ENCODE data around the gene TBC1D9B. TPM values are rescaled to one million over a fixed set of nuclear protein-coding genes. Genes with fewer than 3 reads are reported as not detected.

TBC1D9B gene
- total and polyA plus RNA-seq, 2 of the 13 experiments (the other 11 are each of a cell fraction or from before 2014, with no cell fraction given): 35.0 to 50.0 TPM

- TF ChIP-seq, protein P1, sequence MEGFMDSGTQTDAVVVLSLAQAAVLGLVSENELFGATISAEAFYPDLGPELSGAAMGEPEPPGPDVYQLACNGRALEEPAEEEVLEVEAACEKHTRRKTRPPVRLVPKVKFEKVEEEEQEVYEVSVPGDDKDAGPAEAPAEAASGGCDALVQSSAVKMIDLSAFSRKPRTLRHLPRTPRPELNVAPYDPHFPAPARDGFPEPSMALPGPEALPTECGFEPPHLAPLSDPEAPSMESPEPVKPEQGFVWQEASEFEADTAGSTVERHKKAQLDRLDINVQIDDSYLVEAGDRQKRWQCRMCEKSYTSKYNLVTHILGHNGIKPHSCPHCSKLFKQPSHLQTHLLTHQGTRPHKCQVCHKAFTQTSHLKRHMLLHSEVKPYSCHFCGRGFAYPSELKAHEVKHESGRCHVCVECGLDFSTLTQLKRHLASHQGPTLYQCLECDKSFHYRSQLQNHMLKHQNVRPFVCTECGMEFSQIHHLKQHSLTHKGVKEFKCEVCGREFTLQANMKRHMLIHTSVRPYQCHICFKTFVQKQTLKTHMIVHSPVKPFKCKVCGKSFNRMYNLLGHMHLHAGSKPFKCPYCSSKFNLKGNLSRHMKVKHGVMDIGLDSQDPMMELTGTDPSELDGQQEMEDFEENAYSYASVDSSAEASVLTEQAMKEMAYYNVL (CRISPR knock-in tag; IDR thresholded peaks at IDR 0.05; ENCODE audit: borderline replicate concordance): no peak
- TF ChIP-seq ZNF670 (CRISPR knock-in tag; IDR thresholded peaks at IDR 0.05; ENCODE audit: borderline replicate concordance): no peak
- no peak for TF ChIP-seq GZF1 (CRISPR knock-in tag; IDR thresholded peaks at IDR 0.05)
- TF ChIP-seq JUNB (CRISPR knock-in tag; IDR thresholded peaks at IDR 0.05; ENCODE audit: borderline replicate concordance): no peak
- no peak for TF ChIP-seq PHF5A (CRISPR knock-in tag; IDR thresholded peaks at IDR 0.05; ENCODE audit: low read depth, unreplicated experiment)
- TF ChIP-seq HES4 (CRISPR knock-in tag; IDR thresholded peaks at IDR 0.05; ENCODE audit: borderline replicate concordance): no peak
- TF ChIP-seq NR2F2 (IDR thresholded peaks at IDR 0.05; ENCODE audit: borderline replicate concordance, low read depth): no peak
- TF ChIP-seq MATR3 (CRISPR knock-in tag; IDR thresholded peaks at IDR 0.05): no peak
- TF ChIP-seq, protein P2, sequence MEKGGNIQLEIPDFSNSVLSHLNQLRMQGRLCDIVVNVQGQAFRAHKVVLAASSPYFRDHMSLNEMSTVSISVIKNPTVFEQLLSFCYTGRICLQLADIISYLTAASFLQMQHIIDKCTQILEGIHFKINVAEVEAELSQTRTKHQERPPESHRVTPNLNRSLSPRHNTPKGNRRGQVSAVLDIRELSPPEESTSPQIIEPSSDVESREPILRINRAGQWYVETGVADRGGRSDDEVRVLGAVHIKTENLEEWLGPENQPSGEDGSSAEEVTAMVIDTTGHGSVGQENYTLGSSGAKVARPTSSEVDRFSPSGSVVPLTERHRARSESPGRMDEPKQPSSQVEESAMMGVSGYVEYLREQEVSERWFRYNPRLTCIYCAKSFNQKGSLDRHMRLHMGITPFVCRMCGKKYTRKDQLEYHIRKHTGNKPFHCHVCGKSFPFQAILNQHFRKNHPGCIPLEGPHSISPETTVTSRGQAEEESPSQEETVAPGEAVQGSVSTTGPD (CRISPR knock-in tag; IDR thresholded peaks at IDR 0.05): no peak
- TF ChIP-seq, protein P3, sequence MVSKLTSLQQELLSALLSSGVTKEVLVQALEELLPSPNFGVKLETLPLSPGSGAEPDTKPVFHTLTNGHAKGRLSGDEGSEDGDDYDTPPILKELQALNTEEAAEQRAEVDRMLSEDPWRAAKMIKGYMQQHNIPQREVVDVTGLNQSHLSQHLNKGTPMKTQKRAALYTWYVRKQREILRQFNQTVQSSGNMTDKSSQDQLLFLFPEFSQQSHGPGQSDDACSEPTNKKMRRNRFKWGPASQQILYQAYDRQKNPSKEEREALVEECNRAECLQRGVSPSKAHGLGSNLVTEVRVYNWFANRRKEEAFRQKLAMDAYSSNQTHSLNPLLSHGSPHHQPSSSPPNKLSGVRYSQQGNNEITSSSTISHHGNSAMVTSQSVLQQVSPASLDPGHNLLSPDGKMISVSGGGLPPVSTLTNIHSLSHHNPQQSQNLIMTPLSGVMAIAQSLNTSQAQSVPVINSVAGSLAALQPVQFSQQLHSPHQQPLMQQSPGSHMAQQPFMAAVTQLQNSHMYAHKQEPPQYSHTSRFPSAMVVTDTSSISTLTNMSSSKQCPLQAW (CRISPR knock-in tag; IDR thresholded peaks at IDR 0.05): no peak
- no peak for TF ChIP-seq ZNF513 (CRISPR knock-in tag; conservative IDR thresholded peaks at IDR 0.05)
- no peak for TF ChIP-seq ZBTB42 (CRISPR knock-in tag; IDR thresholded peaks at IDR 0.05)
- TF ChIP-seq, protein P4, sequence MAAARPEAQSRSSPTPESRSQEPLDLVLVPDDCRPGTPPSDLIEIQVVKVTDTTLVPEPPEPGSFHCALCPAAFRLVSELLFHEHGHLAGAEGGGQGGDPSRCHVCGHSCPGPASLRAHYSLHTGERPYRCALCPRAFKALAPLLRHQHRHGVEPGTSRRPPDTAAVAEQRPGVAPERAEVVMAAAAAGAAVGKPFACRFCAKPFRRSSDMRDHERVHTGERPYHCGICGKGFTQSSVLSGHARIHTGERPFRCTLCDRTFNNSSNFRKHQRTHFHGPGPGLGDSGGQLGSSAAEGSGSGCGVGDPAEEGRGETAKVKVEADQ (CRISPR knock-in tag; IDR thresholded peaks at IDR 0.05; ENCODE audit: borderline replicate concordance): no peak
- no peak for TF ChIP-seq ZNF563 (CRISPR knock-in tag; IDR thresholded peaks at IDR 0.05)
- TF ChIP-seq, protein P5, sequence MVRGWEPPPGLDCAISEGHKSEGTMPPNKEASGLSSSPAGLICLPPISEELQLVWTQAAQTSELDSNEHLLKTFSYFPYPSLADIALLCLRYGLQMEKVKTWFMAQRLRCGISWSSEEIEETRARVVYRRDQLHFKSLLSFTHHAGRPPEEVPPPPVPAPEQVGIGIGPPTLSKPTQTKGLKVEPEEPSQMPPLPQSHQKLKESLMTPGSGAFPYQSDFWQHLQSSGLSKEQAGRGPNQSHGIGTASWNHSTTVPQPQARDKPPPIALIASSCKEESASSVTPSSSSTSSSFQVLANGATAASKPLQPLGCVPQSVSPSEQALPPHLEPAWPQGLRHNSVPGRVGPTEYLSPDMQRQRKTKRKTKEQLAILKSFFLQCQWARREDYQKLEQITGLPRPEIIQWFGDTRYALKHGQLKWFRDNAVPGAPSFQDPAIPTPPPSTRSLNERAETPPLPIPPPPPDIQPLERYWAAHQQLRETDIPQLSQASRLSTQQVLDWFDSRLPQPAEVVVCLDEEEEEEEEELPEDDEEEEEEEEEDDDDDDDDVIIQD (CRISPR knock-in tag; IDR thresholded peaks at IDR 0.05; ENCODE audit: low read depth): no peak
- TF ChIP-seq, protein P6, sequence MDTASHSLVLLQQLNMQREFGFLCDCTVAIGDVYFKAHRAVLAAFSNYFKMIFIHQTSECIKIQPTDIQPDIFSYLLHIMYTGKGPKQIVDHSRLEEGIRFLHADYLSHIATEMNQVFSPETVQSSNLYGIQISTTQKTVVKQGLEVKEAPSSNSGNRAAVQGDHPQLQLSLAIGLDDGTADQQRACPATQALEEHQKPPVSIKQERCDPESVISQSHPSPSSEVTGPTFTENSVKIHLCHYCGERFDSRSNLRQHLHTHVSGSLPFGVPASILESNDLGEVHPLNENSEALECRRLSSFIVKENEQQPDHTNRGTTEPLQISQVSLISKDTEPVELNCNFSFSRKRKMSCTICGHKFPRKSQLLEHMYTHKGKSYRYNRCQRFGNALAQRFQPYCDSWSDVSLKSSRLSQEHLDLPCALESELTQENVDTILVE (CRISPR knock-in tag; IDR thresholded peaks at IDR 0.05): no peak
- TF ChIP-seq ZNF879 (CRISPR knock-in tag; IDR thresholded peaks at IDR 0.05): no peak
Measured at GRCh38 chr5:179824745-179825112, 83.0 kb downstream of the TBC1D9B start (continued).

Data from HepG2 (cell line).